ENCODE measurements around the gene SPINK8. TPM values are rescaled to one million over a fixed set of nuclear protein-coding genes. Genes with fewer than 3 reads are reported as not detected.

SPINK8 gene
- total RNA-seq, 1 donor from 2014 or later = not detected

DNA sequence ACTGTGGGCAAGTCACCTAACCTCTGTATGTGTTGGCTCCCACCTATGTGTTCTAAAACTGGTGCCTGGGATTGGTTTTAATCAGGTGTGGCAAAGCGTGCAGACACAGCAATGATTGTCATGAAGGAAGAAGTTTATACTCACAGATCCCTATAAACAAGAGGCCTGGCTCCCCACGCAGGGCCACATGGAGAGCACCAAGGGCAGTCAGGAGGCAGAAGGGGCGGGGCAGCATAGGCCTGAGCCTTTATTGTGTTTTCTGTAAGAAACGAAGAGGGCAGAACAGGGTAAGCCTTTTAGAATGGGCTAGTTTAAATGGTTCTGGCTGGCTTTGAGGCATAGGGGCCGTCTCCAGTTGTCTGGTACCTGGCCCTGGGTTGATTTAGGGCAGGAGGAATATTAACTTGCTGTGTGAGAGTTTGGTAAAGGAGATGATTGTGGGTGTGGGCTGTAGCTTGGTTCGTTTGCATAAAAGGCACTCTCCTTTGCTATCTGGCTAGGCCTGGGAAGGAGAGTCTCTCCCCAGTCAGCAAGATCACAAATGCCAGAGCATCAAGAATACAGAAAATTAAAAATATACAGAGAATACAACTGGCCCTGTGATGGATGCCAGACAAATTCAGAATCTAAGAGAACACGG lies 36.4 kb upstream of the SPINK8 start:
- DNase-seq (ENCODE audit: low spot score) = no peak
- Mint-ChIP-seq H3K27me3 (ENCODE audit: unreplicated experiment) (no peaks in the 10 kb centered on the region), H3K9me3 (ENCODE audit: unreplicated experiment) (no peaks in the 10 kb centered on the region), H3K4me3 (ENCODE audit: unreplicated experiment) (no peak overlapping the region), H3K4me1 (ENCODE audit: unreplicated experiment) (peaks cover 25% of the 10 kb centered on the region), H3K36me3 (ENCODE audit: low read depth, unreplicated experiment) (no peaks in the 10 kb centered on the region), H3K27ac (ENCODE audit: unreplicated experiment) (no peak overlapping the region)
- TF ChIP-seq, protein P1, sequence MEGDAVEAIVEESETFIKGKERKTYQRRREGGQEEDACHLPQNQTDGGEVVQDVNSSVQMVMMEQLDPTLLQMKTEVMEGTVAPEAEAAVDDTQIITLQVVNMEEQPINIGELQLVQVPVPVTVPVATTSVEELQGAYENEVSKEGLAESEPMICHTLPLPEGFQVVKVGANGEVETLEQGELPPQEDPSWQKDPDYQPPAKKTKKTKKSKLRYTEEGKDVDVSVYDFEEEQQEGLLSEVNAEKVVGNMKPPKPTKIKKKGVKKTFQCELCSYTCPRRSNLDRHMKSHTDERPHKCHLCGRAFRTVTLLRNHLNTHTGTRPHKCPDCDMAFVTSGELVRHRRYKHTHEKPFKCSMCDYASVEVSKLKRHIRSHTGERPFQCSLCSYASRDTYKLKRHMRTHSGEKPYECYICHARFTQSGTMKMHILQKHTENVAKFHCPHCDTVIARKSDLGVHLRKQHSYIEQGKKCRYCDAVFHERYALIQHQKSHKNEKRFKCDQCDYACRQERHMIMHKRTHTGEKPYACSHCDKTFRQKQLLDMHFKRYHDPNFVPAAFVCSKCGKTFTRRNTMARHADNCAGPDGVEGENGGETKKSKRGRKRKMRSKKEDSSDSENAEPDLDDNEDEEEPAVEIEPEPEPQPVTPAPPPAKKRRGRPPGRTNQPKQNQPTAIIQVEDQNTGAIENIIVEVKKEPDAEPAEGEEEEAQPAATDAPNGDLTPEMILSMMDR (IDR thresholded peaks at IDR 0.05; ENCODE audit: unreplicated experiment) = no peak

- Mint-ChIP-seq H3K27me3 (ENCODE audit: unreplicated experiment) (no peaks in the 10 kb centered on the region), H3K4me1 (ENCODE audit: unreplicated experiment) (peaks cover 9% of the 10 kb centered on the region), H3K4me3 (ENCODE audit: unreplicated experiment) (no peak overlapping the region), H3K9me3 (ENCODE audit: unreplicated experiment) (no peaks in the 10 kb centered on the region), H3K36me3 (ENCODE audit: low read depth, unreplicated experiment) (no peaks in the 10 kb centered on the region), H3K27ac (ENCODE audit: unreplicated experiment) (no peak overlapping the region)
- TF ChIP-seq, protein P1 (IDR thresholded peaks at IDR 0.05; ENCODE audit: unreplicated experiment) = no peak
- DNase-seq (ENCODE audit: low spot score) = no peak
These were observed 33.7 kb upstream of the SPINK8 start for GRCh38 chr3:48367201-48367600.

DNA sequence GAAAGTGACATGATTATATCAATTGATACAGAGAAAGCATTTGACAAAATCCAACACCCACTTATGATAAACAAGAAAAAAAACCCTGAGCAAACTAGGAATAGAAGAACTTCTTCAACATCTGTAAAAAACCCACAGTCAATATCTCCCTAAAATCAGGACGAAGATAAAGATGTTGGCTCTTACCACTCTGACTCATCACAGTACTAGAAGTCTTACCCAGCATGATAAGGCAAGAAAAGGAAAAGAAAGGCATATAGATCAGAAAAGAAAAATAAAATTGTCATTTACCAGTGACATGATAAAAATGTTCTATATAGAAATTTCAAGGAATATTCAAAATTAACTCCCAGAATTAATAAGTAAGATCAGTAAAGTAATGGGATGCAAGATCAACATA lies 31.4 kb upstream of the SPINK8 start:
- TF ChIP-seq, protein P1 (IDR thresholded peaks at IDR 0.05; ENCODE audit: unreplicated experiment) = no peak
- no peaks in the 10 kb centered on the region for H3K36me3 Mint-ChIP-seq (ENCODE audit: low read depth, unreplicated experiment)
- no peaks in the 10 kb centered on the region for H3K27me3 Mint-ChIP-seq (ENCODE audit: unreplicated experiment)
- no peaks in the 10 kb centered on the region for H3K9me3 Mint-ChIP-seq (ENCODE audit: unreplicated experiment)
- peaks cover 3% of the 10 kb centered on the region for H3K4me1 Mint-ChIP-seq (ENCODE audit: unreplicated experiment)
- H3K27ac Mint-ChIP-seq (ENCODE audit: unreplicated experiment) = no peak overlapping the region
- no peak overlapping the region for H3K4me3 Mint-ChIP-seq (ENCODE audit: unreplicated experiment)
- DNase-seq (ENCODE audit: low spot score) = no peak

DNA sequence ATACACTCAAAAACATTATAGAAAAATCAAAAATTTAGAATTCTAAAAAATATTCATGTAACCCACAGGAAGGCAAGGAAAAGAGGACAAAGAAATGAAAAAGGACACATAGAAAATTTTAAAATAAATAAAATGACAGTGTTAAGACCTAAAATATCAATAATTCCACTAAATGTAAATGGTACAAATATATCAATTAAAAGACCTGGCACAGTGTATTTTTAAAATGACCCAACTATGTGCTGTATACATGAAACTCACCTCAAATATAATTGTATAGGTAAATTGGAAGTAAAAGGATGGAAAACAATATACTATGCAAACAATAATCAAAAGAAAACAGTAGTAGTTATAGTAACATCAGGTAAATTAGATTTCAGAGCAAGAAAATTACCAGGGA lies 28.5 kb upstream of the SPINK8 start:
- peaks cover 9% of the 10 kb centered on the region for H3K4me1 Mint-ChIP-seq (ENCODE audit: unreplicated experiment)
- H3K27me3 Mint-ChIP-seq (ENCODE audit: unreplicated experiment) = no peaks in the 10 kb centered on the region
- no peak for DNase-seq (ENCODE audit: low spot score)
- H3K36me3 Mint-ChIP-seq (ENCODE audit: low read depth, unreplicated experiment) = peaks cover 5% of the 10 kb centered on the region
- TF ChIP-seq, protein P1 (IDR thresholded peaks at IDR 0.05; ENCODE audit: unreplicated experiment) = no peak
- H3K4me3 Mint-ChIP-seq (ENCODE audit: unreplicated experiment) = no peak overlapping the region
- H3K27ac Mint-ChIP-seq (ENCODE audit: unreplicated experiment) = no peak overlapping the region
- H3K9me3 Mint-ChIP-seq (ENCODE audit: unreplicated experiment) = no peaks in the 10 kb centered on the region

DNA sequence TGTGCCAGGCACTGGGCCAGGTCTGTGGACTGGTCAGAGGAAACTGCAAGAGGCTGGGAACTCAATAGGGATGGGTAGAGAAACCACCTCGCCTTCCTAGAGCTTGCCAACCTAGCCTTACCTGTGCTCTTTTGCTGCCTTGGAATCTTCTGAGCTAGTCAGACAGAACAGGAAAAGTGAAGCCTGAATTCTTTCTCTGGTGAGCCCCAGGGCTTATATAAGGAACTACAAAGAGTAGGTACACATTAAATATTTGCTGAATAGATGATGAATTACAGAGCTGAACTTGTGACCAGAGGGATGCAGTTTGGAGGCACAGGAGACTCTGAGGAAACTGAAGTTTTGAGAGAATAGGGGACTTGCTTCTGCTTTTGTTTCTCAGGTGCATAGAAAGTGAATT lies 23.0 kb upstream of the SPINK8 start:
- H3K27me3 Mint-ChIP-seq (ENCODE audit: unreplicated experiment) = peaks cover 6% of the 10 kb centered on the region
- no peak overlapping the region for H3K4me3 Mint-ChIP-seq (ENCODE audit: unreplicated experiment)
- H3K36me3 Mint-ChIP-seq (ENCODE audit: low read depth, unreplicated experiment) = peaks cover 13% of the 10 kb centered on the region
- H3K27ac Mint-ChIP-seq (ENCODE audit: unreplicated experiment) = no peak overlapping the region
- DNase-seq (ENCODE audit: low spot score) = no peak
- H3K9me3 Mint-ChIP-seq (ENCODE audit: unreplicated experiment) = no peaks in the 10 kb centered on the region
- H3K4me1 Mint-ChIP-seq (ENCODE audit: unreplicated experiment) = peaks cover 9% of the 10 kb centered on the region
- TF ChIP-seq, protein P1 (IDR thresholded peaks at IDR 0.05; ENCODE audit: unreplicated experiment) = no peak

Data from endothelial cell (in vitro differentiated cells).